Adipose tissue (tissue), 3 donors: ENCODE data around the gene TBRG4. TPM values are rescaled to one million over a fixed set of nuclear protein-coding genes. Genes with fewer than 3 reads are reported as not detected.

Experiments used
- H3K27ac ChIP-seq: one replicate; pipeline ENCODE4 v1.5.1; 2013; ENCODE audit warnings: low read depth, low read length
- WGBS, 3 donors: extraction: QIAGEN DNeasy Blood & Tissue Kit; methylation state at CpG; one replicate each; pipeline ENCODE4 v1.1.7; 2013; 5-methylcytosine and 5-hydroxymethylcytosine counted together
- polyA plus RNA-seq, 3 donors: library from polyadenylated mRNA; stranded (reverse); fragments of 200-250 nt; gene quantifications; one replicate each; pipeline ENCODE4 v1.2.3, GENCODE V29; 2013
- donor health status: healthy with polysubstance abuse.
- donor health status: Bipolar disorder and iron deficiency.
- donor health status: healthy.

Gene TBRG4
- polyA plus RNA-seq, 3 donors = 25.3 to 45.6 (median 27.1) TPM

GRCh38 chr7:45084336-45084735, 27.2 kb downstream of the TBRG4 start:
- no peak overlapping the region for H3K27ac ChIP-seq
- 60 to 80% (median 69%) methylated on average over 5 of the region's 5 CpGs for WGBS, 3 donors

DNA sequence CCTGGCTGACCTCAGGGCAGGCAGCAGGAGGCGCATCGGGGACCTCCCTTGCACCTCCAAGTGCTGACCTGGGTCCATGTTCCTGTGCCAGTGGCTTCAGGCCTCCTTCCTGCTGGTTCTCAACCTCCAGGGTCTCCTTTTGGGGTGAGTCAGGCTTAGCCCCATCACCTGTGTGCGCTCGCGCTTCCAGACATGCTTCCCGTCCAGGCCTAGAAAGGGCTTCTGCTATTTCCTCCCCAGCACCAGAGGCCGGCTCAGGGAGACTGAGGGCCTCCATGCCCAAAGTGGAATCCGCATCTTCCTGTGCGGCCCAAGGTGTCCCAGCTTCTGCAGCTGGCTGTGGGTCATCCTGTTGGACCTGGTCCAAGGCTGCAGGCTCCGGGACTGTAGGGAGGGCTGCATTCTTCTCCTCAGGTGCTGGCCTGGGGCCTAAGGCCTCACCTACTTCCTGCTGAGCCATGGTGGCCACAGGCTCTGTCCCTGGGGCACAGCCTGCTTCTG, 28.6 kb downstream of the TBRG4 start:
- H3K27ac ChIP-seq = no peak overlapping the region
- WGBS, 3 donors = 69 to 78% (median 77%) methylated on average over 10 of the region's 10 CpGs

DNA sequence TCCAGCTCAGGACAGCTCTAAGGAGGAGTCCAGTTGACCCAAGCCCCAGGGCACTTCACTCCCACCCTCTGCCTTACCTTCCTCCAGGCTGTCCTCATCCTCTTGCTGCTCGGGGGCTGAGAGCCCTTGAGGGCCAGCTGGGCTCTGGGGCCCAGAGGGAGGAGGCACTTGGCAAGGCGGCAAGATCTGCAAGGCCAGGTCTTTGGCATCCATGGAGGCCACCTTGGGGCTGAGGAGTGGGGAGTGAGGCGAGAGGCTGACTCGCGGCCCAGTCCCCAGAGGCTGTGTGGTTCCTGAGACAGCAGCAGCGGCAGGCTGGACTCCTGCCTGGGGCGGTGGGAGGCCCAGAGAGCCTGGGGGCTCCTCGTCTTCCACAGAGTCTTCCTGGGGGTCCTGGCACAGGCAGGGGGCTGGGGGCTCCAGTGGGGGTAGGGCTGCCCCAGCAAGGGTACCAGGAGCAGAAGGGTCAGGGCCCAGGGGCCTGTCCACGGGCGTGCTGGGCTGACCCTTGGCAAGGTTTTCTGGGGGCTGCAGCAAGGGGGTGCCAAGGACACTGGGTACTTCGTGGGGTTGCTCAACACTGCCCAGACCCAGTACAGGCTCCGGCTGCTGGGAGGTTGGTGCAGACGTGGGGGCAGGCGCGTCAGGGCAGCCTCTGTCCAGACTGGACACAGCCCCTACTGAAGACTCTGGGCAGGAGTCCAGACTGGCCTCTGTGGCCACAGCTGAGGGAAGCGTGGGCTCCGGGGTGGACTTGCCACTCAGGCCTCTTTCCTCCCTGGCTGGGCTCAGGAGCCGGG, 29.3 kb downstream of the TBRG4 start:
- H3K27ac ChIP-seq = no peak overlapping the region
- 68 to 77% (median 69%) methylated on average over 16 to 18 of the region's 18 CpGs for WGBS, 3 donors

- no peak overlapping the region for H3K27ac ChIP-seq
- 86 to 95% (median 94%) methylated on average over 9 of the region's 9 CpGs for WGBS, 3 donors
These were observed 29.9 kb downstream of the TBRG4 start for GRCh38 chr7:45081670-45081974.

DNA sequence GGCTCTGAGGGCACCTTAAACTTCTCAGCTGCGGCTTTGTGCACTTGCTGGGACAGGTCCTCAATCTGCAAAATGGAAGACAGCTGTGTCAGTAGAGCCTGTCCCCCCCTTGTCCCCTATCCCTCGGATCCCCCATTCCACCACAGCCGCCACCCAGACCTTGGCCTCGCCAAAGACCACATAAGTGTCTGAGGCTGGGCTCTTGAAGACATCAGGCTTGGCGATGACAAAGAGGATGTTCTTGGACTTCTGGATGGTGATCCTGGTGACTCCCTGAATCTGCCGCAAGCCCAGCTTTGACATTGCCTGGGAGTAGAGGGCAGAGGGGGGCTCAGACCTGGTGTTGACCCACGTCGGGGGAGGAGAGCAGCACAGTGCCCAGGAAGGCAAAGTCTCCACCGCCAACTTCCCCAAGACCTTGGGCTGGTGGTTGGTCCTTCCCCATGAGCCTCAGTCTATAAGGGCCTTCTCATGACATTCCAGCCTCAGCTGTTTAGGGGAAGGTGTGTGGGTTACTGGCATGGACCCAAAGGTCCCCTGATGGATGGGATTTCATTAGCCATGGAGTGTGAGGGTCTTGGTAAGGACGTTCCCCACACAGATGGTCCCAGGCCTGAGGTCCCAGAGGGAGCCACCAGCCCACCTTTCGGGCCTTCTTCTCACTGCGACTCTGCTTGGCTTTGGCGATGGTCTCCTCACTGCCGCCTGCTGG, 30.4 kb downstream of the TBRG4 start:
- 86 to 94% (median 88%) methylated on average over 14 of the region's 14 CpGs for WGBS, 3 donors
- H3K27ac ChIP-seq = no peak overlapping the region

DNA sequence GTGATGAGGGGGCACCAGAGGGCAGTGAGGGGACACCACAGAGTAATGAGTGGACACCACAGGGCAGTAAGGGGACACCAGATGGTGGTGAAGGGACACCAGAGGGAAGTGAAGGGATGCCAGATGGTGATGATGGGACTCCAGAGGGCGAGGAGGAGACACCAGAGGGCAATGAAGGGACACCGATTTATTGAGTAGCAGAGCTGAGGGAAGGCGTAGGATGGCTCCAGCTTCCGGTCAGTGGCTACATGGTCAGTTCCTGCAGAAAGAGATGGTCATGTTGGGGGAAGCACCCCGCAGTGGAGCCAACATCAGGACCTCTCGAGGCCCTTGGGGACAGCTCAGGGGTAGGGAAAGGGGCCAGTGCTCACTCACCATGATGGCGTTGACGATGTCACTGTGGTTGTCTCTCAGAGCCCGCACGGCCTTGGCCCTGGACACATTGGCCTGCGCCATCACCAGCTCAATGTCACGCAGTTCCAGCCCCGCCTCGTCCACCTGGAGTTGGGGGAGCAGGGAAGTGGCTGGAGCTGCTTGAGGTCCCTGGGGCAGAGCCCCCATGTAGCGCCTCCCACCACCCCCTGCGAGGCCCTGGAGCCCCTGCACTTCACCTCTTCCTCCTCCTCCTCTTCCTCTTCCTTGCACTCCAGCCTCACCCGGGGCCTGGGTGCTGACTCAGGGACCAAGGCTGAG, 31.1 kb downstream of the TBRG4 start:
- H3K27ac ChIP-seq = no peak overlapping the region
- WGBS, 3 donors = 87 to 92% (median 88%) methylated on average over 15 to 17 of the region's 17 CpGs

DNA sequence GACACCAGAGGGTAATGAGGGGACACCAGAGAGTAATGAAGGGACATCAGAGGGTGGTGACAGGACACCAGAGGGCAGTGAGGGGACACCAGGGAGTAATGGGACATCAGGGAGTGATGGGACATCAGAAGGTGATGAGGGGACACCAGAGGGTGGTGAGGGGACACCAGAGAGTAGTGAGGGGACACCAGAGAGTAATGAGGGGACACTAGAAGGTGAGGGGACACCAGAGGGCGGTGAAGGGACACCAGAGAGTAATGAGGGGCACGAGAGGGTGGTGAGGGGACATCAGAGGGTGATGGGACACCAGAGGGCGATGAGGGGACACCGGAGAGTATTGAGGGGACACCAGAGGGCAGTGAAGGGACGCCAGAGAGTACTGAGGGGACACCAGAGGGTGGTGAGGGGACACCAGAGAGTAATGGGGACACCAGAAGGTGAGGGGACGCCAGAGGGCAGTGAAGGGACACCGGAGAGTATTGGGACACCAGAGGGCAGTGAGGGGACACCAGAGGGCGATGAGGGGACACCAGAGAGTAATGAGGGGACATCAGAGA, 33.3 kb downstream of the TBRG4 start:
- 72 to 83% (median 82%) methylated on average over 8 of the region's 8 CpGs for WGBS, 3 donors
- no peak overlapping the region for H3K27ac ChIP-seq

DNA sequence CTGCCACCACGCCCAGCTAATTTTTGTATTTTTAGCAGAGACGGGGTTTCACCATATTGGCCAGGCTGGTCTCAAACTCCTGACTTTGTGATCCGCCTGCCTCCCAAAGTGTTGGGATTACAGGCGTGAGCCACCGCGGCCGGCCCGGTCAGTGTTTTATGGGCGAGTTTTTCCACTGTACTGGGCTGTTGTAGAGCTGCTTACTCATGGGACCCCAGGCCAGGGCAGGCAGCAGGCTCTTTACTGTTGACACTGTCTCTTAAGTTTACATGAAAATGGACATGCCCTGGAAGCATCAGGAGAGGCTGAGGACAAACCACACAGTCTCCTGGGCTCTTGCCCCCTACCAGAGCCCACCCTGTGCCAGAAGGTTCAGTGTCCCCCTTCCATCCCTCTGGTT, 33.9 kb downstream of the TBRG4 start:
- 81 to 94% (median 87%) methylated on average over 9 of the region's 9 CpGs for WGBS, 3 donors
- no peak overlapping the region for H3K27ac ChIP-seq

DNA sequence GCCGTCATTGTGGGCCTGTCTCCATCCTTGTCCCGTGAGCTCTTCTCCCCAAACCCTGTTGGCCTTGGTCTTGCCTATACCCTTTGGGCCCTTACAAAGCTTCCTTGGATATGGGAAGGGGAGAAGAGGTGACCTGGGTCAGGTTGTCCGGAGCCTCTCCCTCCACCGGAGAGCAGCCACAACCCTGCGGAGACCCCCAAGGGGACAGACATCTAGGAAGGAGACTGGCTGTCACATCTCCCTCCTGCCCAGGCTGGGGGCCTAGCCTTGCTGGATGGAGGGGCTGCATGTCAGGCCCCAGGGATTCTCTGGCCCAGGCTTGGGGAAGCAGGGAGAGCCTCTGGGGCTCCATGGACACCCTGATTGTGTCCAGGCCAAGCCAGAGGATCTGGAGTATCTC, 34.6 kb downstream of the TBRG4 start:
- H3K27ac ChIP-seq = no peak overlapping the region
- 93 to 95% (median 93%) methylated on average over 5 of the region's 5 CpGs for WGBS, 3 donors

DNA sequence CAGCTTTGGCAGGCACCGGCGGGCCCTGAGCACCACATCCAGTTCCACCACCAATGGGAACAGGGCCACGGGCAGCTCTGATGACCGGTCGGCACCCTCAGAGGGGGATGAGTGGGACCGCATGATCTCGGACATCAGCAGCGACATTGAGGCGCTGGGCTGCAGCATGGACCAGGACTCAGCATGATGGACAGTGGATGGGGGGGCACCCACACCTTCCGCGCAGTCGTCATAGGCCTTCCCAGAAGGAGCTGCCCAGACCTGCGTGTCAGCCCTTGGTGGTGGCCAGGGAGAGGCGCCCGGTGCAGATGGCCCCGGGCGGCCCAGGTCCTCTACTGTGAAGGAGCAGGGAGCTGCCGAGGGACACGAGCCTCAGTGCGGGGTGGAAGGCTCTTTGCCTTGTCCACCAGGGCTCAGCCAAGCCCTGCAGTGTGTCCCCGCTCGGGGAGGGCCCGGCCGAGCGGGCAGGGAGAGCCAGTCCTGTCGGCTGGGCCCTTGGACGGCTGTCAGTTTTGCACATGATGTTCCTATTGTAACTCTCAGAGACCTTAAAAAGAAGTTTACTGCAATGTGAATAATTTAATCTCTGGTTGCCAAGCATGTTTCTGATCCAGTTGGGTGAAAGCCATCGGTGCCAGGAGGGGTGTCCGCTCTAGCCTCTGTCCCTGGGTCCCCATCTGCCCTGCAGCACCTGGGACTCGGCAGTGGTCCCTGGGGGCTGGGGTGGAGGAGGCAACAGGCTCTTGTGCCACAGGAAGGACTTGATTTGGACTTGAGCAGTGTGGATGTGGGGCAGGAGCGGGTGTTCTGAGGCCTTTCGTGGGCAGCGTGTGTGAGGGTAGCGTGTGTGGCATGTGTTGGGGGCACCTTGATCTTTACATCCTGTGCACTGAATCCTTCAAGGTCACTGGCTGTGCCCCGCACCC, 35.4 kb downstream of the TBRG4 start:
- H3K27ac ChIP-seq = no peak overlapping the region
- WGBS, 3 donors = 93 to 95% (median 93%) methylated on average over 35 of the region's 35 CpGs

DNA sequence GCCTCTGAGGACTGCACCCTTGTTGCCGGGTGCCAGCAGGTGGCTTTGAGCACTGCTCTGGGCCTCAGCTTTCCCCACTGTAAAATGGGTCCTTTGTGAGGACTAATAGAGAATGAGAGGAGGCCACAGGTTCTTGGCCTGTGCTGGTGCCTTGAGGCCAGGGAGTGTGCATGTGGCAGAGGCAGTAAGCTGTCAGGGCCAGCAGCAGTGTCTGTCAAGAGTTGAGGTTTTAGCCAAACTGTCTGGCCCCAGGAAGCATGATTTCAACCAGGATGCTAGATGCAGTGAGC, 36.2 kb downstream of the TBRG4 start:
- H3K27ac ChIP-seq = no peak overlapping the region
- WGBS, 3 donors = 84 to 94% (median 90%) methylated on average over 1 of the region's 1 CpG

GRCh38 chr7:45074528-45075354, 36.8 kb downstream of the TBRG4 start:
- WGBS, 3 donors = 88 to 92% (median 92%) methylated on average over 16 of the region's 16 CpGs
- no peak overlapping the region for H3K27ac ChIP-seq

GRCh38 chr7:45073786-45074527, 37.5 kb downstream of the TBRG4 start:
- WGBS, 3 donors = 86 to 89% (median 87%) methylated on average over 15 of the region's 15 CpGs

GRCh38 chr7:45073031-45073785, 38.3 kb downstream of the TBRG4 start:
- no peak overlapping the region for H3K27ac ChIP-seq
- 81 to 88% (median 88%) methylated on average over 17 of the region's 17 CpGs for WGBS, 3 donors

More at GRCh38 chr7:45073786-45074527, 37.5 kb downstream of the TBRG4 start:
- H3K27ac ChIP-seq = no peak overlapping the region

DNA sequence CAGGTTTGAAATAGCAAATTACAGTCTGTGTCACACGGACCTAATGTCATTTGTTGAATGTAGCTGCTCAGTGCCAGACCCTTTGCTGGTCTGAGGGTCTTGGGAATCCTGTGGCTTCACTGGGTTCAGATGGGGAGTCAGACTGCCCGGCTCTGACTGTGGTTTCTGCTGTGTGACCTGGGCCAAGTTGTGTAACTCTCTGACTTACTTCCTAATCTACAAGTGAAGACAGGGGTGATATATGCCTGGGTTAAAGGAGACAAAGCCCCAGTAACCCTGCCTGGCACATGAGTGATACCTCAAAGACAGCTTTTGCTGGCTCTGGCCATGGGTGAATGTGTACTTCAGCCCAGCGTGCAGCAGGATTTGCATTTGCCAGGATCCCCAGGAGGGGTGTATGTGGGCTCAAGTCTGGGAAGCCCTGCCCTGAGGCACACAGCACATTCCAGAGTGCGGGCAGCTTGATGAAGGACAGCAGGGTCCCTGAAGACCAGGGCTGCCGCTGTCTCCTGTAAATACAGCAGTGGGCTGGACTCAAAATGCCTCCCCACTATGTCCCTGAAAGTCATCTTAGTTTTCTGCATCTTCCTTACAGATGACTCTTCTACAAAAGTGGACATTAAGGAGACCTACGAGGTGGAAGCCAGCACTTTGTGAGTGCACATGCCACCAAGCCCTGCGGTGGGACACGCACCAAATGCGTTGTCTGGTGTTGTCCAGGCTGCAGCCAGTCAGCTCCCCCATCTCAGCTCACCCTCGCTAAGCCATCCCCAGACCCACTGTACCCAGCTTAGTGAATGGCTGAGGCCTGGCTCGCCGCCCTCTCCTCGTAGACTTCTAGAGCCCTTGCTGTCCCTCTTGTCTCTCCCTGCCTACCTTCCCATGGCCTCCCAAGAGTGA, 39.1 kb downstream of the TBRG4 start:
- WGBS, 3 donors = 86 to 90% (median 86%) methylated on average over 13 of the region's 13 CpGs

More for the DNA sequence above, 39.1 kb downstream of the TBRG4 start:
- no peak overlapping the region for H3K27ac ChIP-seq
